ENCODE measurements around the gene PTGDS. TPM values are rescaled to one million over a fixed set of nuclear protein-coding genes. Genes with fewer than 3 reads are reported as not detected.

PTGDS gene
- total and polyA plus RNA-seq, 9 of the 15 experiments (the other 6 are each of a cell fraction or from before 2014, with no cell fraction given) = 0.46 to 7.1 (median 2.0) TPM

- TF ChIP-seq THAP12 (CRISPR knock-in tag; IDR thresholded peaks at IDR 0.05) = no peak
- no peak for TF ChIP-seq RFX5 (IDR thresholded peaks at IDR 0.05; ENCODE audit: low read depth, low read length)
- TF ChIP-seq SNRNP70 (optimal IDR thresholded peaks at IDR 0.05; ENCODE audit: low read depth, low read length) = no peak
- TF ChIP-seq LARP7 (IDR thresholded peaks at IDR 0.05) = no peak
- TF ChIP-seq IRF9 (tag; IDR thresholded peaks at IDR 0.05) = no peak
- no peak for TF ChIP-seq NFIX (CRISPR knock-in tag; IDR thresholded peaks at IDR 0.05; ENCODE audit: low read depth)
- peak; percentile 68 for TF ChIP-seq BHLHE40 (IDR thresholded peaks at IDR 0.05; ENCODE audit: low read length)
- peak; percentile 93 for TF ChIP-seq HNRNPL (IDR thresholded peaks at IDR 0.05; ENCODE audit: low read depth, low read length)
- TF ChIP-seq KAT2B (IDR thresholded peaks at IDR 0.05; ENCODE audit: low read depth, low read length) = no peak
- no peak for TF ChIP-seq ZNF589 (CRISPR knock-in tag; IDR thresholded peaks at IDR 0.05; ENCODE audit: low read depth)
- no peak for TF ChIP-seq SRSF7 (optimal IDR thresholded peaks at IDR 0.05; ENCODE audit: low read depth, low read length)
- TF ChIP-seq TCF7 (IDR thresholded peaks at IDR 0.05; ENCODE audit: borderline replicate concordance) = no peak
- no peak for TF ChIP-seq ZNF224 (CRISPR knock-in tag; IDR thresholded peaks at IDR 0.05)
- 0 out of 2 replicates have a peak, but pooled peaks have one; percentile 17 for TF ChIP-seq PKNOX1 (IDR thresholded peaks at IDR 0.05)
- TF ChIP-seq ZNF282 (CRISPR knock-in tag; IDR thresholded peaks at IDR 0.05) = no peak
- no peak for TF ChIP-seq ZNF780A (CRISPR knock-in tag; IDR thresholded peaks at IDR 0.05)
- TF ChIP-seq MCM5 (IDR thresholded peaks at IDR 0.05; ENCODE audit: low read depth) = no peak
- TF ChIP-seq NFIC (IDR thresholded peaks at IDR 0.05) = peak; percentile 44
- no peak for TF ChIP-seq RBM25 (IDR thresholded peaks at IDR 0.05; ENCODE audit: low read depth, low read length, severe bottlenecking)
- TF ChIP-seq JUND (IDR thresholded peaks at IDR 0.05; ENCODE audit: borderline replicate concordance, low read depth, low read length) = no peak
- TF ChIP-seq JUND (tag; IDR thresholded peaks at IDR 0.05; ENCODE audit: borderline replicate concordance, low read depth, low read length) = no peak
- no peak for TF ChIP-seq ZNF197 (CRISPR knock-in tag; IDR thresholded peaks at IDR 0.05; ENCODE audit: low read depth)
- no peak for TF ChIP-seq ZNF354B (CRISPR knock-in tag; IDR thresholded peaks at IDR 0.05)
- TF ChIP-seq, protein P1, sequence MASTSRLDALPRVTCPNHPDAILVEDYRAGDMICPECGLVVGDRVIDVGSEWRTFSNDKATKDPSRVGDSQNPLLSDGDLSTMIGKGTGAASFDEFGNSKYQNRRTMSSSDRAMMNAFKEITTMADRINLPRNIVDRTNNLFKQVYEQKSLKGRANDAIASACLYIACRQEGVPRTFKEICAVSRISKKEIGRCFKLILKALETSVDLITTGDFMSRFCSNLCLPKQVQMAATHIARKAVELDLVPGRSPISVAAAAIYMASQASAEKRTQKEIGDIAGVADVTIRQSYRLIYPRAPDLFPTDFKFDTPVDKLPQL (IDR thresholded peaks at IDR 0.05; ENCODE audit: extremely low read depth, insufficient read length) = no peak
- no peak for TF ChIP-seq MCM7 (IDR thresholded peaks at IDR 0.05)
- no peak for TF ChIP-seq FOXA3 (CRISPR knock-in tag; conservative IDR thresholded peaks at IDR 0.05 in 1 of 2, IDR thresholded peaks at IDR 0.05 in 1 of 2)
Observed at GRCh38 chr9:137012694-137013570, 35.6 kb downstream of the PTGDS start (continued).
